HepG2 (cell line): ENCODE results near the gene PLCXD1. TPM values are rescaled to one million over a fixed set of nuclear protein-coding genes. Genes with fewer than 3 reads are reported as not detected.
A peak's percentile ranks its signal among the peaks of the same experiment; 100 is the strongest.

Experiments
- ATF3 ChIP-seq: sonication (generic); formaldehyde crosslinking; IDR thresholded peaks from 2 replicates; pipeline ENCODE4 v1.4.0; 2020; ENCODE audit warnings: missing genetic modification reagents
- SRF ChIP-seq: IDR thresholded peaks from 2 replicates; pipeline ENCODE4 v1.6.1; 2011; ENCODE audit warnings: mild to moderate bottlenecking, low read depth, low read length, moderate library complexity
- THAP9 ChIP-seq: sonication (generic); formaldehyde crosslinking; IDR thresholded peaks from 2 replicates; pipeline ENCODE4; 2020; ENCODE audit warnings: missing genetic modification reagents, mild to moderate bottlenecking, borderline replicate concordance
- ZBTB39 ChIP-seq: sonication (generic); formaldehyde crosslinking; IDR thresholded peaks from 2 replicates; pipeline ENCODE4 v1.5.0; 2020; ENCODE audit warnings: missing genetic modification reagents
- ZBTB7B ChIP-seq: sonication (generic); formaldehyde crosslinking; IDR thresholded peaks from 2 replicates; pipeline ENCODE4 v1.4.0; 2020; ENCODE audit warnings: missing genetic modification reagents
- ZC3H4 ChIP-seq: sonication (generic); formaldehyde crosslinking; IDR thresholded peaks from 2 replicates; pipeline ENCODE4 v1.4.0; 2020; ENCODE audit warnings: missing genetic modification reagents, borderline replicate concordance
- ZNF143 ChIP-seq: sonication (generic); formaldehyde crosslinking; IDR thresholded peaks from 2 replicates; pipeline ENCODE4 v1.4.0; 2020; ENCODE audit warnings: missing genetic modification reagents
- ZNF160 ChIP-seq: sonication (generic); formaldehyde crosslinking; IDR thresholded peaks from 2 replicates; pipeline ENCODE4 v1.8.0; 2022; ENCODE audit warnings: mild to moderate bottlenecking, inconsistent platforms, missing genetic modification reagents
- ZNF276 ChIP-seq: sonication (generic); formaldehyde crosslinking; IDR thresholded peaks from 2 replicates; pipeline ENCODE4 v1.4.0; 2020; ENCODE audit warnings: mild to moderate bottlenecking, low read depth, missing genetic modification reagents
- ZNF432 ChIP-seq: sonication (generic); formaldehyde crosslinking; IDR thresholded peaks from 2 replicates; pipeline ENCODE4 v1.5.0; 2020; ENCODE audit warnings: missing genetic modification reagents, mild to moderate bottlenecking, borderline replicate concordance
- ZNF530 ChIP-seq: sonication (generic); formaldehyde crosslinking; IDR thresholded peaks from 2 replicates; pipeline ENCODE4 v1.5.0; 2020; ENCODE audit warnings: low read depth, mild to moderate bottlenecking, missing genetic modification reagents
- ZNF598 ChIP-seq: sonication (generic); formaldehyde crosslinking; IDR thresholded peaks from 2 replicates; pipeline ENCODE4 v1.5.1; 2020; ENCODE audit warnings: mild to moderate bottlenecking, missing genetic modification reagents, borderline replicate concordance
- ZNF672 ChIP-seq: sonication (generic); formaldehyde crosslinking; IDR thresholded peaks from 2 replicates; pipeline ENCODE4 v1.8.1; 2022; ENCODE audit warnings: missing genetic modification reagents
- ZNF839 ChIP-seq: sonication (generic); formaldehyde crosslinking; IDR thresholded peaks from 2 replicates; pipeline ENCODE4 v1.4.0; 2020; ENCODE audit warnings: missing genetic modification reagents, mild to moderate bottlenecking, borderline replicate concordance
- ZSCAN29 ChIP-seq: sonication (generic); formaldehyde crosslinking; conservative IDR thresholded peaks from 2 replicates; pipeline ENCODE4 v1.4.0; 2020; ENCODE audit warnings: mild to moderate bottlenecking, missing genetic modification reagents
- polyA plus RNA-seq, 8 experiments: library from polyadenylated mRNA; depleted of rRNA in 3 of 8; stranded (reverse) in 7 of 8; unstranded in 1 of 8; fragments of >200 nt; fragmentation: Illumina TruSeq in 4 of 8; extraction: Trizol in 4 of 8; gene quantifications; 2 replicates each; pipeline versions ENCODE4 v1.2.1 to v1.2.3, GENCODE V29; 2011 to 2016; ENCODE audit warnings: low read depth in 4 of 8, missing spikeins in 1 of 8, mixed read lengths in 1 of 8; ENCODE audit not compliant: insufficient read depth in 1 of 8
- total RNA-seq, 5 experiments: library from RNA; depleted of rRNA; stranded (reverse); fragments of >200 nt; fragmentation: Illumina TruSeq; extraction: Trizol; gene quantifications; 2 replicates each; pipeline ENCODE4 v1.2.3, GENCODE V29; 2016; ENCODE audit warnings: low read depth in 1 of 5
- TF ChIP-seq, protein P1 (sequence below): sonication (generic); formaldehyde crosslinking; IDR thresholded peaks from 2 replicates; pipeline ENCODE4 v1.4.0; 2020; ENCODE audit warnings: missing genetic modification reagents
- TF ChIP-seq, protein P2 (sequence below): sonication (generic); formaldehyde crosslinking; IDR thresholded peaks from 2 replicates; pipeline ENCODE4 v1.8.0; 2022; ENCODE audit warnings: mild to moderate bottlenecking, missing genetic modification reagents, borderline replicate concordance

Gene PLCXD1
- total and polyA plus RNA-seq, 2 of the 13 experiments (the other 11 are each of a cell fraction or from before 2014, with no cell fraction given): 87.7 to 153 TPM

DNA sequence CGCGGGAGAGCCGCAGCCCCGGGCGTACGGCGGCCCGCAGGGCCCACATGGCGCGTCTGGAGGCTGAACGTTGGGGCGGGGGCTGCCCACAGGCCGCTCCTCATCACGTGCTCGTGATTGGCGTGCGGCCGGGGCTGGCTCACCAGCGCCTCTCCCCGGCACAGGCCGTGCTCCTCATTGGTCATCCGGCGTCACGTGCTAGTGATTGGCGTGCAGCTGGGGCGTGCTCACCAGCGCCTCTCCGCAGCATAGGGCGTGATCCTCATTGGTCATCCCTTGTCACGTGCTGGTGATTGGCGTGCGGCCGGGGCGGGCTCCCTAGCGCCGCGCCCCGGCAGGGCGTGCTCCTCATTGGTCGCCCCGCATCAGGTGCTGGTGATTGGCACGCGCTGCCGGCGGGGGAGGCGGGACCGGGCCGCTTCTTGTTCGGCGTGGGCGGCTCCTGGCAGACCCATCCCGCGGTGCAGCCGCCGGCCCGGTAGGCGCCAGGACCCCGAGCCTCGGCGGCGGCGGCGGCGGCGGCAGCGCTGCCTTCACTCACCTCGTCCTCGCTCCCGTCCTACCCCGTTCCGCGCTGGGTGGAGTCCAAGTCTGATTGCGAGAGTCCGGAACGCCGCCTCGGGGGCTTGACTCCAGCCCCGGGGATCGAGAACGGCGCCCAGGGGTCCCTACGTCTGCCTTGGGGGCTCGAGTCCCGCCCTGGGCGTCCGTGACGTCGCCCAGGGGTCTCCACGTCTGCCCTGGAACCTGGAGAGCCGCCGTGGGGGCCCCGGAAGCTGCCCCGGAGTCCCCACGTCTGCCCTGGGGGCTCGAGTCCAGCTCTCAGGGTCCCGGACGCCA lies 37.8 kb downstream of the PLCXD1 start, which contains the start of gene GTPBP6 (continued):
- TF ChIP-seq ZNF432 (CRISPR knock-in tag) (no peak), ZNF598 (no peak), SRF (no peak), ZC3H4 (CRISPR knock-in tag) (peak; percentile 34; the same call in 1 of the 2 replicates), ZNF160 (CRISPR knock-in tag) (no peak), ZNF276 (CRISPR knock-in tag) (no peak), ZNF839 (CRISPR knock-in tag) (no peak; the same call in 1 of the 2 replicates), THAP9 (no peak), ZNF672 (CRISPR knock-in tag) (no peak), ZBTB7B (CRISPR knock-in tag) (no peak; the same call in 1 of the 2 replicates), ZBTB39 (CRISPR knock-in tag) (no peak), ATF3 (no peak), ZNF530 (CRISPR knock-in tag) (no peak), ZSCAN29 (CRISPR knock-in tag) (no peak), ZNF143 (CRISPR knock-in tag) (no peak)
- TF ChIP-seq, protein P1, sequence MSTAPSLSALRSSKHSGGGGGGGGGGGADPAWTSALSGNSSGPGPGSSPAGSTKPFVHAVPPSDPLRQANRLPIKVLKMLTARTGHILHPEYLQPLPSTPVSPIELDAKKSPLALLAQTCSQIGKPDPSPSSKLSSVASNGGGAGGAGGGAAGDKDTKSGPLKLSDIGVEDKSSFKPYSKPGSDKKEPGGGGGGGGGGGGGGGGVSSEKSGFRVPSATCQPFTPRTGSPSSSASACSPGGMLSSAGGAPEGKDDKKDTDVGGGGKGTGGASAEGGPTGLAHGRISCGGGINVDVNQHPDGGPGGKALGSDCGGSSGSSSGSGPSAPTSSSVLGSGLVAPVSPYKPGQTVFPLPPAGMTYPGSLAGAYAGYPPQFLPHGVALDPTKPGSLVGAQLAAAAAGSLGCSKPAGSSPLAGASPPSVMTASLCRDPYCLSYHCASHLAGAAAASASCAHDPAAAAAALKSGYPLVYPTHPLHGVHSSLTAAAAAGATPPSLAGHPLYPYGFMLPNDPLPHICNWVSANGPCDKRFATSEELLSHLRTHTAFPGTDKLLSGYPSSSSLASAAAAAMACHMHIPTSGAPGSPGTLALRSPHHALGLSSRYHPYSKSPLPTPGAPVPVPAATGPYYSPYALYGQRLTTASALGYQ (CRISPR knock-in tag): 0 out of 2 replicates have a peak, but pooled peaks have one; percentile 49
- TF ChIP-seq, protein P2, sequence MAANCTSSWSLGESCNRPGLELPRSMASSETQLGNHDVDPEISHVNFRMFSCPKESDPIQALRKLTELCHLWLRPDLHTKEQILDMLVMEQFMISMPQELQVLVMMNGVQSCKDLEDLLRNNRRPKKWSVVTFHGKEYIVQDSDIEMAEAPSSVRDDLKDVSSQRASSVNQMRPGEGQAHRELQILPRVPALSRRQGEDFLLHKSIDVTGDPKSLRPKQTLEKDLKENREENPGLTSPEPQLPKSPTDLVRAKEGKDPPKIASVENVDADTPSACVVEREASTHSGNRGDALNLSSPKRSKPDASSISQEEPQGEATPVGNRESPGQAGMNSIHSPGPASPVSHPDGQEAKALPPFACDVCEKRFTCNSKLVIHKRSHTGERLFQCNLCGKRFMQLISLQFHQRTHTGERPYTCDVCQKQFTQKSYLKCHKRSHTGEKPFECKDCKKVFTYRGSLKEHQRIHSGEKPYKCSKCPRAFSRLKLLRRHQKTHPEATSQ (CRISPR knock-in tag): no peak
